H1 (cell line): ENCODE measurements around the gene CPPED1. TPM values are rescaled to one million over a fixed set of nuclear protein-coding genes. Genes with fewer than 3 reads are reported as not detected.

Source experiments
- CTCF ChIA-PET: fragments of 300-600 bp; sonication (Branson Sonifier 250); formaldehyde crosslinking; loops from one replicate; lab custom pipeline; 2021; ENCODE audit not compliant: partially characterized antibody; lab: Charles Lee
- POLR2A ChIA-PET: fragments of 300-600 bp; sonication (Branson Sonifier 250); formaldehyde crosslinking; loops from one replicate; lab custom pipeline; 2021; ENCODE audit warnings: inconsistent platforms; ENCODE audit not compliant: partially characterized antibody; lab: Charles Lee
- DNase-seq, 2 experiments: peaks; one replicate each; pipeline versions ENCODE4 v3.0.0 to v3.0.0-alpha.2; 2010 to 2022; ENCODE audit warnings: low spot score in 2 of 2, low read depth in 1 of 2, mixed read lengths in 1 of 2
- FAIRE-seq: peaks from 2 replicates; lab custom pipeline; 2011; peaks lifted over from hg19 to GRCh38; lab: Jason Lieb, UNC
- H2AFZ ChIP-seq: 2 replicates; pipeline ENCODE4 v1.8.1; 2012; ENCODE audit warnings: low read length, inconsistent platforms
- H2AK5ac ChIP-seq: 2 replicates; pipeline ENCODE4 v1.6.1; 2013; ENCODE audit warnings: low read depth, low read length
- H2BK120ac ChIP-seq: replicated peaks from 2 replicates; pipeline ENCODE3; 2013; ENCODE audit warnings: low read depth, low read length, inconsistent platforms
- H2BK12ac ChIP-seq: 2 replicates; pipeline ENCODE4 v1.6.1; 2013; ENCODE audit warnings: low read depth, low read length
- H2BK15ac ChIP-seq: 2 replicates; pipeline ENCODE4 v1.6.1; 2013; ENCODE audit warnings: low read length
- H2BK20ac ChIP-seq: 2 replicates; pipeline ENCODE4 v1.6.1; 2013; ENCODE audit warnings: low read length
- H2BK5ac ChIP-seq: 2 replicates; pipeline ENCODE4 v1.6.1; 2013; ENCODE audit warnings: low read depth, low read length
- H3K14ac ChIP-seq: 2 replicates; pipeline ENCODE4 v1.6.1; 2013; ENCODE audit warnings: inconsistent platforms; ENCODE audit not compliant: insufficient read length
- H3K18ac ChIP-seq: 2 replicates; pipeline ENCODE4 v1.6.1; 2013; ENCODE audit warnings: low read length; ENCODE audit errors: extremely low read depth
- H3K23ac ChIP-seq: 2 replicates; pipeline ENCODE4 v1.6.1; 2013; ENCODE audit warnings: inconsistent platforms; ENCODE audit not compliant: insufficient read length
- H3K23me2 ChIP-seq: 2 replicates; pipeline ENCODE4 v1.6.1; 2013; ENCODE audit warnings: low read depth, low read length
- H3K27ac ChIP-seq: 2 replicates; pipeline ENCODE4 v1.6.1; 2011; ENCODE audit warnings: low read depth, low read length, inconsistent platforms
- H3K27me3 ChIP-seq, 4 experiments: replicated peaks in 1 of 4; 1 replicate in 1 of 4; 2 replicates in 3 of 4; pipeline versions ENCODE4 v1.6.1 to v1.8.1; 2011 to 2013; ENCODE audit warnings: low read length in 3 of 4, mild to moderate bottlenecking in 3 of 4, inconsistent platforms in 2 of 4, mixed read lengths in 2 of 4, moderate library complexity in 1 of 4; ENCODE audit not compliant: control insufficient read depth in 3 of 4, insufficient read depth in 3 of 4; ENCODE audit errors: extremely low read depth in 1 of 4
- H3K36me3 ChIP-seq, 4 experiments: 2 replicates each; pipeline versions ENCODE4 v1.6.1 to v1.8.1; 2011 to 2013; ENCODE audit warnings: mild to moderate bottlenecking in 4 of 4, low read length in 3 of 4, moderate library complexity in 2 of 4, control low read depth in 1 of 4, inconsistent platforms in 1 of 4; ENCODE audit not compliant: insufficient read depth in 4 of 4, control insufficient read depth in 2 of 4
- H3K4ac ChIP-seq: replicated peaks from 2 replicates; pipeline ENCODE3; 2013; ENCODE audit warnings: low read length, low read depth, mixed read lengths, inconsistent platforms; ENCODE audit not compliant: insufficient read length
- H3K4me1 ChIP-seq, 4 experiments: replicated peaks in 1 of 4; 1 replicate in 1 of 4; 2 replicates in 3 of 4; pipeline versions ENCODE4 v1.6.1 to v1.8.1; 2011 to 2013; ENCODE audit warnings: low read length in 3 of 4, inconsistent platforms in 2 of 4, mixed read lengths in 1 of 4; ENCODE audit not compliant: insufficient read depth in 4 of 4, control insufficient read depth in 3 of 4
- H3K4me2 ChIP-seq, 2 experiments: 2 replicates each; pipeline versions ENCODE4 v1.6.1 to v1.8.1; 2011 to 2013; ENCODE audit warnings: low read depth in 2 of 2, low read length in 2 of 2, control low read depth in 1 of 2, inconsistent platforms in 1 of 2, mild to moderate bottlenecking in 1 of 2; ENCODE audit not compliant: insufficient read depth in 1 of 2
- H3K4me3 ChIP-seq, 4 experiments: fragments of 200-600, 300-600 bp in 1 of 4; sonication (generic), shearing (Covaris generic), sonication (Bioruptor Twin) in 1 of 4; 2 replicates each; pipeline versions ENCODE4 v1.5.1 to v1.8.1; 2011 to 2016; ENCODE audit warnings: low read length in 4 of 4, low read depth in 3 of 4, control low read depth in 2 of 4, inconsistent platforms in 2 of 4, mild to moderate bottlenecking in 2 of 4, mixed read lengths in 1 of 4, moderate library complexity in 1 of 4; ENCODE audit not compliant: insufficient read depth in 2 of 4; ENCODE audit errors: extremely low read depth in 1 of 4
- H3K56ac ChIP-seq: replicated peaks from 2 replicates; pipeline ENCODE3; 2013; ENCODE audit warnings: low read depth, mild to moderate bottlenecking, mixed read lengths, low read length, inconsistent platforms; ENCODE audit not compliant: insufficient read length
- H3K79me1 ChIP-seq: 2 replicates; pipeline ENCODE4 v1.6.1; 2013; ENCODE audit warnings: low read depth, low read length, control low read depth
- H3K79me2 ChIP-seq, 2 experiments: 2 replicates each; pipeline versions ENCODE4 v1.6.1 to v1.8.1; 2012 to 2013; ENCODE audit warnings: low read length in 2 of 2, mild to moderate bottlenecking in 2 of 2, inconsistent platforms in 1 of 2; ENCODE audit not compliant: insufficient read depth in 2 of 2, control insufficient read depth in 1 of 2
- H3K9ac ChIP-seq, 4 experiments: replicated peaks in 1 of 4; 1 replicate in 1 of 4; 2 replicates in 3 of 4; pipeline versions ENCODE4 v1.6.1 to v1.8.1; 2011 to 2013; ENCODE audit warnings: low read depth in 3 of 4, low read length in 3 of 4, control low read depth in 2 of 4, mild to moderate bottlenecking in 2 of 4, moderate library complexity in 2 of 4, inconsistent platforms in 1 of 4; ENCODE audit errors: extremely low read depth in 1 of 4
- H3K9me3 ChIP-seq, 2 experiments: 2 replicates each; pipeline versions ENCODE4 v1.6.1 to v1.8.1; 2012 to 2013; ENCODE audit warnings: mild to moderate bottlenecking in 2 of 2, moderate library complexity in 2 of 2, control low read depth in 1 of 2, inconsistent platforms in 1 of 2, low read depth in 1 of 2, low read length in 1 of 2, mixed read lengths in 1 of 2; ENCODE audit not compliant: insufficient read depth in 2 of 2
- H4K20me1 ChIP-seq, 2 experiments: replicated peaks in 1 of 2; 2 replicates each; pipeline versions ENCODE3 to v1.8.1; 2011 to 2013; ENCODE audit warnings: inconsistent platforms in 2 of 2, low read length in 2 of 2, mild to moderate bottlenecking in 1 of 2; ENCODE audit not compliant: insufficient read depth in 2 of 2, control insufficient read depth in 1 of 2
- H4K5ac ChIP-seq: 2 replicates; pipeline ENCODE4 v1.6.1; 2013; ENCODE audit warnings: low read length, low read depth, mixed read lengths, inconsistent platforms; ENCODE audit not compliant: insufficient read length
- H4K8ac ChIP-seq: 2 replicates; pipeline ENCODE4 v1.8.0; 2013; ENCODE audit warnings: mild to moderate bottlenecking, moderate library complexity, low read length, inconsistent platforms; ENCODE audit not compliant: insufficient read depth; ENCODE audit errors: extremely low read depth
- H4K91ac ChIP-seq: replicated peaks from 2 replicates; pipeline ENCODE3; 2013; ENCODE audit warnings: low read length, mixed read lengths, inconsistent platforms; ENCODE audit not compliant: insufficient read length
- ASH2L ChIP-seq: fragments of 200-600, 300-600 bp; sonication (generic); IDR thresholded peaks from one replicate; pipeline ENCODE4 v1.7.1; 2017; ENCODE audit warnings: low read length
- CBX5 ChIP-seq: fragments of 300-800, 300-1000 bp; sonication (generic); IDR thresholded peaks from 2 replicates; pipeline ENCODE4 v1.7.1; 2016; ENCODE audit warnings: antibody characterized with exemption, low read length, low read depth
- CBX8 ChIP-seq: fragments of 300-800, 300-1000 bp; sonication (generic); IDR thresholded peaks from 2 replicates; pipeline ENCODE4 v1.7.1; 2016; ENCODE audit warnings: low read depth, low read length, borderline replicate concordance
- CTBP2 ChIP-seq: IDR thresholded peaks from 2 replicates; pipeline ENCODE4 v1.7.0; 2011; ENCODE audit warnings: borderline replicate concordance, mild to moderate bottlenecking, moderate library complexity, mixed read lengths, low read length; ENCODE audit not compliant: insufficient read depth, insufficient read length
- EP300 ChIP-seq, 2 experiments: IDR thresholded peaks; 1 replicate in 1 of 2; 2 replicates in 1 of 2; pipeline ENCODE4 v1.6.1; 2011 to 2012; ENCODE audit warnings: low read depth in 2 of 2, low read length in 2 of 2, mild to moderate bottlenecking in 2 of 2, borderline replicate concordance in 1 of 2, inconsistent platforms in 1 of 2, moderate library complexity in 1 of 2
- KDM4A ChIP-seq: IDR thresholded peaks from one replicate; pipeline ENCODE4 v1.7.1; 2012; ENCODE audit warnings: low read depth, mild to moderate bottlenecking, moderate library complexity, low read length, inconsistent platforms; ENCODE audit not compliant: severe bottlenecking
- NANOG ChIP-seq: IDR thresholded peaks from 2 replicates; pipeline ENCODE4 v1.6.1; 2011; ENCODE audit warnings: low read length, low read depth, mild to moderate bottlenecking, inconsistent platforms; ENCODE audit not compliant: insufficient read depth, poor library complexity, severe bottlenecking
- NRF1 ChIP-seq: IDR thresholded peaks from 2 replicates; pipeline ENCODE4 v1.6.1; 2011; ENCODE audit warnings: mild to moderate bottlenecking, low read depth, low read length, improper control_type of control experiment
- RBBP5 ChIP-seq: IDR thresholded peaks from 2 replicates; pipeline ENCODE4 v1.7.1; 2012; ENCODE audit warnings: low read depth, mild to moderate bottlenecking, inconsistent platforms, low read length, moderate library complexity, borderline replicate concordance
- USF2 ChIP-seq: IDR thresholded peaks from 2 replicates; pipeline ENCODE4 v1.6.1; 2011; ENCODE audit warnings: low read length, improper control_type of control experiment
- WGBS, 2 experiments: shearing (Covaris generic) in 1 of 2; methylation state at CpG; one replicate each; pipeline versions ENCODE4 v1.1.6 to v1.1.7; 2013 to 2015; ENCODE audit warnings: low lambda C conversion rate in 2 of 2, mixed read lengths in 2 of 2, inconsistent platforms in 1 of 2, low coverage in 1 of 2, missing lambda C conversion rate in 1 of 2; ENCODE audit not compliant: insufficient replicate concordance in 2 of 2, insufficient coverage in 1 of 2, insufficient read length in 1 of 2; ENCODE audit errors: extremely low coverage in 1 of 2, missing lambda C conversion rate in 1 of 2; 5-methylcytosine and 5-hydroxymethylcytosine counted together
- polyA plus RNA-seq, 7 experiments: library from polyadenylated mRNA; depleted of rRNA in 3 of 7; stranded (reverse) in 5 of 7; unstranded in 2 of 7; fragments of >200 nt in 5 of 7; fragments of 200-250 nt in 2 of 7; gene quantifications; 1 replicate in 5 of 7; 2 replicates in 1 of 7; 4 replicates in 1 of 7; pipeline versions ENCODE4 v1.2.1 to v1.2.3, GENCODE V29; 2011 to 2013; ENCODE audit warnings: missing spikeins in 2 of 7, mixed read lengths in 2 of 7
- total RNA-seq: library from RNA; stranded (reverse); fragmentation: NEBNext Ultra II Directional; extraction: Animal tissue kit (Norgen Biotek cat#: 25700); gene quantifications from 2 replicates; pipeline ENCODE4 v1.2.1, GENCODE V29; 2021
- TF ChIP-seq, protein P1 (sequence below): IDR thresholded peaks from 2 replicates; pipeline ENCODE4 v1.6.1; 2011; ENCODE audit warnings: low read depth, mild to moderate bottlenecking, low read length; ENCODE audit not compliant: insufficient read depth

Gene CPPED1
- total and polyA plus RNA-seq, 2 of the 8 experiments (the other 6 are each of a cell fraction or from before 2014, with no cell fraction given): 3.5 to 11.2 TPM

- ChIA-PET CTCF (no interaction called here), POLR2A (no interaction called here)
- no peak overlapping the region for H3K56ac ChIP-seq
- H3K27ac ChIP-seq: no peak overlapping the region
- H2BK15ac ChIP-seq: no peak overlapping the region
- no peaks in the 10 kb centered on the region for H3K79me1 ChIP-seq
- H4K91ac ChIP-seq: no peak overlapping the region
- no peak overlapping the region for H2BK120ac ChIP-seq
- no peak overlapping the region for H3K9ac ChIP-seq
- H3K23me2 ChIP-seq: no peaks in the 10 kb centered on the region
- no peak for DNase-seq
- no peak overlapping the region for H2AK5ac ChIP-seq
- H3K18ac ChIP-seq: no peak overlapping the region
- H3K36me3 ChIP-seq: no peaks in the 10 kb centered on the region
- no peaks in the 10 kb centered on the region for H3K9me3 ChIP-seq
- no peaks in the 10 kb centered on the region for H3K27me3 ChIP-seq
- no peaks in the 10 kb centered on the region for H3K4me1 ChIP-seq
- H3K4me3 ChIP-seq: no peak overlapping the region
- H3K4me2 ChIP-seq: no peak overlapping the region
- no peaks in the 10 kb centered on the region for H3K79me2 ChIP-seq
- H2BK20ac ChIP-seq: no peak overlapping the region
- no peak overlapping the region for H2BK5ac ChIP-seq
- no peak overlapping the region for H3K23ac ChIP-seq
- H2BK12ac ChIP-seq: no peak overlapping the region
- no peak overlapping the region for H2AFZ ChIP-seq
- H3K14ac ChIP-seq: no peak overlapping the region
- no peak for FAIRE-seq
- H4K20me1 ChIP-seq: no peaks in the 10 kb centered on the region
- H4K5ac ChIP-seq: no peak overlapping the region
- H4K8ac ChIP-seq: no peak overlapping the region
- 87% methylated on average over 3 of the region's 4 CpGs; no CpG with 5 or more reads in 1 of the 2 experiments for WGBS, 2 experiments
- no peak overlapping the region for H3K4ac ChIP-seq
- no peak for TF ChIP-seq CTBP2
- no peak for TF ChIP-seq CBX5
- TF ChIP-seq, protein P1, sequence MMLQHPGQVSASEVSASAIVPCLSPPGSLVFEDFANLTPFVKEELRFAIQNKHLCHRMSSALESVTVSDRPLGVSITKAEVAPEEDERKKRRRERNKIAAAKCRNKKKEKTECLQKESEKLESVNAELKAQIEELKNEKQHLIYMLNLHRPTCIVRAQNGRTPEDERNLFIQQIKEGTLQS: no peak
- TF ChIP-seq USF2: no peak
- TF ChIP-seq NANOG: no peak
- no peak for TF ChIP-seq KDM4A
- TF ChIP-seq RBBP5: no peak
- no peak for TF ChIP-seq ASH2L
- TF ChIP-seq NRF1: no peak
- TF ChIP-seq CBX8: no peak
- no peak for TF ChIP-seq EP300 (IDR thresholded peaks at IDR 0.05; ENCODE audit: borderline replicate concordance in 1 of 2, low read depth in 2 of 2, low read length in 2 of 2)
Observed at GRCh38 chr16:12639044-12639443, 164.6 kb downstream of the CPPED1 start.
